HG02571 (cell line): ENCODE measurements around the gene SLC34A3.

Experiments used
- ATAC-seq: cut with Tn5 transposase; IDR thresholded peaks from one replicate; pipeline ENCODE4 v1.9.1; 2021; ENCODE audit warnings: mild to moderate bottlenecking, moderate library complexity; ENCODE audit not compliant: unreplicated experiment

The SLC34A3 gene

DNA sequence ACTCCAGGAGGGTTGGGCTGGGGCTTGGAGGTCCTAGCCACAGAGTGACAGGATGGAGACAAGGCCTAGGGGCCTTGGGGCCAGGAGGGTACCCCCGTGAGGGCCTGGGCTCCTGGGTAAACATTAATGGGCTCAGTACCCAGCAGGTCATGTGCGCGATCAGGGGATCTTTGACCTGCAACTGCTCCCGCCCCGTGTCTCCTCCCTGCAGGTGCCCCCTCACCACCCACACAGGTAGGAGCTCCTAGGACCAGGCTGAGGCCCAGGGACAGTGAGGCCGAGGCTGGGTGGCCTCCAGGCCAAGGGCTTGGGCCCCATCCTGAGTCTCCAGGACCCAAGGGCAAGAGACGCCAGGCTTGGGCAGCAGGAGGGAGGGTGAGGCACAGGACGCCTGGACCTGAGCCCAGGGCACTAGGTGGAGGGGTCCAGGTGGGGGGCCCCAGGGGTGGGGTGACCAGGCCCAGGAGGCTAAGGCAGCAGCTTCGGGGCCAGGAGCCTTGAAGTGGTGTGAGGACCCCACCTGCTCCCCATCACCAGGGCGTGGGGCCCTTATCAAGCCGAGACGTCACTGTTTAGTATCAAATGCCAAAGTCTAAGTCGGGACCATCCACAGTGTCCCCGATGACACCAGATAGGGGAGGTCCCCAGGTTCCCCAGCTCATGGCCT is at the start of gene SLC34A3:
SLC34A3 (plus strand) TSS at position 197 of the 667 bp plus-strand sequence. CDS start 802 bp downstream, outside the sequence.
- ATAC-seq = no peak

DNA sequence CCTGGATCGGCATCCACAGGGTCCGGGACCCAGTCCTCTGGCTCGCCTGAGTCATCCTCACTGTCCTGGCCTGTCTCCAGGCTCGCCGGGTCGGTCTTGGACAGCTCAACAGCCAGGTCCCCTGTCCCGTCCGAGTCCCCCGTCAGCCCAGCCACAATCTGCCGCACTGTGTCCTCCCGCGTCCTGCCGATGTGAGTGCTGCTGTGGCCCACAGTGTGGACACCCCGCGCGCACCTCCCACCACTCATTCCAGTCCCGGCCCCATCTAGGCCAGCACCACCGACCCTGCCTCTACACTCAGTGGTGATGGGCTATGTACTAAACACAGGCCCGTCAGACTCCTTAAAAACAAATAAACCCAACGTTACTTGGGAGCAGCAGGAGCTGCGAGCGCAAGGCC is 49.0 kb upstream of the SLC34A3 start:
- ATAC-seq = no peak

DNA sequence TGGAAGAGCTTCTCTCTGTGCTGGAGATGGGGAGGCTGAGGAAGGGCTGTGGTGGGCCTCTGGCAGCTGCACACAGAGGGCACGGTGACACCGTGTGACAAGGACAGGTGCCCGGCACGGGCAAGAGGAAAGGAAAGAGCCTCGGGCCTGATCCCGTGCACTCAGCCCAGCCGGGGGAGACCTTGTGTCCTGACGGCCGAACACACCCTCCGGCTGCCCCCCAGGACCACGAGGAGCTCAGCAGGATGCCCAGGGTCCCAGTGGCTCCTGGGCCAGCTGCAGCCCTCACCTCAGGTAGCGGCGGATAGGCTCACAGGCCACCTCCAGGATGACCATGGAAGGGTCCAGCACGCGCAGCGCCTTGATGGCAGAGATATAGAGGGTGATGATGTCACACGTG is 47.9 kb upstream of the SLC34A3 start:
- no peak for ATAC-seq

DNA sequence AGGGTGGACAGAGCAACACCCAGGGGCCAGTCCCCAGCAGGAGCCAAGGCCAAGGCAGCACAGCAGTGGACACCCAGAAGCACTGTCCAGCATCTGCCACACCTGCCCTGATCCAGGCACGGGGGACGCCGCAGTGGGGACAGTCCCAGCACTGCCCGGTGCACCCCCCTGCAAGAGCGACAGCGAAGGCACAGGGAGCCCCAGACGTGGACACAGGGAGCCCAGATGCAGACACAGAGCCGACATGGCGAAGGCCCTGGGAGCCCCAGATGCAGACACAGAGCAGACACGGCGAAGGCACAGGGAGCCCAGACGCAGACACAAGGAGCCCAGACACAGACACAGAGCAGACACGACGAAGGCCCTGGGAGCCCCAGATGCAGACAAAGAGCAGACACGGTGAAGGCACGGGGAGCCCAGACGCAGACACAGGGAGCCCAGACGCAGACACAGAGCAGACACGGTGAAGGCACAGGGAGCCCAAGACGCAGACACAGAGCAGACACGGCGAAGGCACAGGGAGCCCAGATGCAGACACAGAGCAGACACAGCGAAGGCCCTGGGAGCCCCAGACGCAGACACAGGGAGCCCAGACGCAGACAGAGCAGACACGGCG is 46.6 kb upstream of the SLC34A3 start:
- no peak for ATAC-seq

DNA sequence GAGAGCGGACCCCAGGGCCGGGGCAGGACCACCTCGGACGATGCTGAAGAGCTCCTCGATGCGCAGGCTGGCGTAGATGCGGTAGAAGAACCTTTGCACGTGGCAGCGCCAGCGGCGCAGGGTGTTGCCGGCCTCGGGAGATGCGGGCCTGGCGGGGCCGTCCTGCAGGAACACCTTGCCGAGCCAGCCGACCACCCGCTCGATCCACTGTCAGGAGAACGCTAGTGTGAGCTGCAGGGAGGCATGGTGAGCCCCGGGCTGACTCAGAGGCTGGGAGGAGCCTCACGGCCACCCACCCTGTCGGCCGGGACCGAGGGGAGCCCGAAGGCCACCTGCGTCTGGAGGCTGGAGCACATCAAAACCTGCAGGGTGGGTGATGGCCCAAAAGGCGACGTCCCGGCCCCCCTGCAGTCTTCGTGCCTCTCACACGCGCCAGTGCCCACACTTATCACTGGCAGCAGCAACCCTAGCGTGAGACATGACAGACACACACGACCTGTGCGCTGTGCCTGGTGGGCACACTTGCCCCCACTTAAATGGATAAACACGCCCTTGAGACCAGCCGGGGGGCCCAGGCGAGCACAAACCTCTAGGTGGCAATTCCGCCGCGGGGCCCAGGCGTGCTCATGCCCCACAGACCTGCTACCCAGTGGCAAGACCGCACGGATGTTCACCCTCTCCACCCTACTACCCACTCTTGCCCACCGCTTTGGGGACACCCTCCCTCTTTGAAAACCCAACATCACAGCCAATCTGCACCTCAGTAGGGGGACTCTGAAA is 45.6 kb upstream of the SLC34A3 start:
- no peak for ATAC-seq

DNA sequence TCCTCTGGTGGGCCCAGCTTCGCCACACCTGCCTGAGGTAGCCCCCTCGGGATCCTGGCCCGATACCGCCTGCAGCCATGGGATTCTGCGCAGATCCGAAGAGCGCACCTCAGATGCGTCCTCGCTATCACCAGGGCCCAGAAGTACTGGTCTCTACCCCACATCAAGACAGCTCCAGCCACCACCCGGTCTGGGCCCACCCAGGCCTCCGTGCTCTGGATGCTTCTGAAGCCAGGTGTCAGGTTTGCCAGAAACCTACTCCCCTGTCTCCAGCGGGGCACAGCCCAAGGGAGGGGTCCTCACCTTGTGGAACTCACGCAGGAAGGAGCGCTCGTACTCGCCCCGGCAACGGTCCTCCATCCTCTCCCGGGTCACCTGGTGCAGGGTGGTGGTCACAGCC is 44.8 kb upstream of the SLC34A3 start:
- ATAC-seq = no peak

DNA sequence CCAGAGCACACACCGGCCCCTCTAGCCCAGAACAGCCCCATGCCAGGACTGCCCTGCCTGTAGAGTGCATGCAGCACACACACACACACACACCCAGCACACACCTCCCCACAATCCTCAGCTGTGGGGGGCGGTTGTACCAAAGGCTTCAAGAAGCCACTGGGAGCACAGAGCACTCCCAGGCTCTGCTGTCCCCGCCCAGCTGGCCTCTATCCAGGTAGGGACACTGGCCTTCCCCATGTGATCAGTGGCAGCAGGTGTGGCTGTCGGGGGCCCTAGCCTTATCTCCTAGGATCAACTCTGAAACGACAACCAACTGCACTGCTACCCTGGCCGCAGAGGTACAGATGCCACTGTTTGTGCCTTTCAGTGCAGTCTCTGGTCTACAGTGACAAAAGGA is 44.3 kb upstream of the SLC34A3 start:
- ATAC-seq = no peak

DNA sequence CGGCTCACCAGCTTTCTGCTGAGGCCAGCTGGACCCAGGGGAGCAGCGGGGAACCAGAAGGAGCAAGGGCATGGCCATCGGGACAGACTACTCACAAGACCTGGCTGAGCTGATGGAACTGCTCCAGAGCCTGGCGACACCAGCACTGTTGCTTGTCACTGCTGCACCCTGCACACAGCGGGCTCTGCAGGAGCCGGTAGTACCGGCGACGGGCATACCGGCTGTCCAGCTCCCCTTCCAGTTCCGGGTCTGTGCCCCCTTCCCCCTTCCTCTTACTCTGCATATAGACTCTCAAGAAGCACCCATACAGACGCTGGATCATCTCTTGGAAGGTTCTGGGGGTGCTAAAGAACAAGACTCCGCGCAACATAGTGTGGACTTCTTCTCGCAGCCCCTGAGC is 43.3 kb upstream of the SLC34A3 start:
- ATAC-seq = no peak

DNA sequence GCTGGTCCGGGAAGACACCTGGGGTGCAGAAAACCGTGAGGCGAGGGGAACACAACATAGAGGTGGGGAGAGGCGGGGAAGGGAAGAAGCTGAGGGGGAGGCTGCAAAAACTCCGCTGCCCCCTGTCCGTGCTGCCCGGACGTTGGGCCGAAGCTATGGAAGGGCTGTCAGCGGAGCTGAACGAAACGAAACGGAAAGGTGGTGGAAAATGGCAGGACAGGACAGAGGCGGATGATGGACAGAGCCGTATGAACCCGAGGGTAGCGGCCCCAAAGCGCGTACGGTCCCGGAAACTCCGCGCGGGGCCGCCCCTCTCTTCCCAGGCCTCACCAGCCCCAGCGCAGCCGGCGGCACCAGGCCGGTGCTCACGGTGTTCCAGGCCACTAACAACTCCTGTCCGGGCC is 42.6 kb upstream of the SLC34A3 start:
- no peak for ATAC-seq

DNA sequence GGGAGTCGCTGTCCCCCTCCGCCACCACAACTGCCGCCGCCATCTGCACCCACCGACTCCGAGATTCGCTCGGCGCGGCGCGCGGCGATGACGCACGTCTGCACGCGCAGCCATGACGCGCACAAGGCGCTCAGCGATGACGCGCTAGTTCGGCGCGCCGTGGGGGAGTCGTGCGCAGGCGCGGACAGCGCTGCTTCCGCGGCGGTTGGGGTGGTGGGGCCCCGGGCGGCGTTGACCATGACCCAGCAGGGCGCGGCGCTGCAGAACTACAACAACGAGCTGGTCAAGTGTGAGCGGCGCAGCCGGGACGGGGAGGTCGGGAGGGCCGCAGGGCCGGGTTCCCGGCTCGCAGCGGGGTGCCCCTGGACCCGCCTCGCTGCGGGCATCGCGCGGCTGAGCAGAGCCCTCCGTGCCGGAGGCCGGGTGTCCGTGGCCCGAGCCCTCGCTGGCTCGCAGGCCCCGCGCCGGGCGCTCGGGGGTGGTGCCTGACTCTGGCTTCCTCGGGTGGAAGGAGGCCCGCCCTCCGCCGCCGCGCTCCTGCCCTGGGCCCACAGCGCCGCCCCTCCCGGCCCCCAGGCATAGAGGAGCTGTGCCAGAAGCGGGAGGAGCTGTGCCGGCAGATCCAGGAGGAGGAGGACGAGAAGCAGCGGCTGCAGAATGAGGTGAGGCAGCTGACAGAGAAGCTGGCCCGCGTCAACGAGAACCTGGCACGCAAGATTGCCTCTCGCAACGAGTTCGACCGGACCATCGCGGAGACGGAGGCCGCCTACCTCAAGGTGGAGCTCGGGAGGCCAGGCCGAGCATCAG is 42.0 kb upstream of the SLC34A3 start, which contains the start of the genes ANAPC2 and SSNA1:
ANAPC2 (minus strand) TSS at position 71 of the 807 bp plus-strand sequence; CDS start at position 43, 28 bp downstream.
SSNA1 (plus strand) TSS at position 187 of the 807 bp plus-strand sequence; CDS start at position 238, 51 bp downstream.
- ATAC-seq = peak; percentile 69

DNA sequence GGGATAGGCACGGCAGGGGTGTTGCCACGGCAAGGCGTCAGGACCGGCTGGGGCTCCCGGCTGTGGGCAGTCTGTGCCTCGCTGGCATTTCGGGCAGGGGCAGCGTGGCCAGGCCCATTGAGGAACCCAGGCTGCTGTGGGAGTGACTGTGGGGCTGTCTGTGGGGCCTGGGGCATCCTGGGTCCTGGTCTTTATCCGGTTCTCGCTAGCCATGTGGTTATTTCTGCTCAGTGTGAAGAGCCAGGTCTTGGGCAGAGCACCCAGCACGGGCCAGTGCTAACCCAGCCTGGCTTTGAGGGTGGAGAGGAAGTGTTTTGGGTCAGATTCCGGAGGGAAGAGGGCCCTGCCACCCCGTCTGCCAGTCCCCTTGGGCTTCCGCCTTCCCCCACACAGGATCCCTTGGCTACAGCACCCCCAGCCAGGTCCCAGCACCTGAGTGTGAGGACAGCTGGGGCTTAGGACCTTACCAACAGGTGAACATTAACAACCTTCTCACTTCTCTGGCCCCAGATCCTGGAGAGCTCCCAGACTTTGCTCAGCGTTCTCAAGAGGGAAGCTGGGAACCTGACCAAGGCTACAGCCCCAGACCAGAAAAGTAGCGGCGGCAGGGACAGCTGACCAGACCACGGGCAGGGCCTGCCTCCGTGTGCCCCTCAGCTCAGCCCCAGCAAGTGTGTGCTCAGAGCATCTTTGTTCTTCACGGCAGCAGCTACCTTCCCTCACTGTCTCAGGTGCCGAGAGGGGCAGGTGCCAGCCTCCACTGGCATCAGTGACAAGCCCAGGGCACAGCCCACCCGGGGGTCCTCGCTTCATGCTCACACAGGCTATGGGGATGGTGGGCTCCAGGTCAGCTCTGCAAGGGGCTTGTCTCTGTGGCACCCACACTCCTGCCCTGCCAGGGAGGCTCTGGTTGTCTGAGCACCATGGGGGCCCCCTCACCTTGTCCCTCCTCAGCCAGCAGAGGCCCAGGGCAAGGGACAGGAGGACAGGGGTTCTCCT is 41.1 kb upstream of the SLC34A3 start:
- peak; percentile 13 for ATAC-seq

DNA sequence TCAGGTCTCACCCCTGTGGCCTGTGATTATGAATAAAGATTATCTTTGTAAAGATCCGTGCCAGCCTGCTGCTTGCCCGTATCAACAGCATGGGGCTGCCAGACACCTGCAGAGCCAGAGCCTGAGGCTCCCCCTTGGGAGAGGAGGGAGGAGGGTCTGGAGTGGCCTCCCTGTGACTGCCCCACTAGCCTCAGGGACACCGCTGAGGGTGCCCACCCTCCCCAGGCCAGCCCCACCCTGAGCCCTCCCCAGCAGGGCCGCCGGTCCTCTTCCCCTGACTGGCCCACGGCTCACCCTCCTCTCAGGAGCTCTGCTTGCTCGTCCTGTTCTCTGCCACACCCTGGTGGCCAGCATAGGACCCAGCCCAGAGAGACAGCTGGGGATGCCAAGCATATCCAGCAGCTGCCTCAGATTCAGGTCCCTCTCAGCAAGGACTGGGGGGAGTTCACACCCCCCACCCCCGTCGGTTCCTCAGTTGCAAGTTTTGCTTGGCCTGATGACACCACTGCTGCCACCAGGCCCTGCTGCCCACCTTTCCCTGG is 40.3 kb upstream of the SLC34A3 start:
- ATAC-seq = no peak

DNA sequence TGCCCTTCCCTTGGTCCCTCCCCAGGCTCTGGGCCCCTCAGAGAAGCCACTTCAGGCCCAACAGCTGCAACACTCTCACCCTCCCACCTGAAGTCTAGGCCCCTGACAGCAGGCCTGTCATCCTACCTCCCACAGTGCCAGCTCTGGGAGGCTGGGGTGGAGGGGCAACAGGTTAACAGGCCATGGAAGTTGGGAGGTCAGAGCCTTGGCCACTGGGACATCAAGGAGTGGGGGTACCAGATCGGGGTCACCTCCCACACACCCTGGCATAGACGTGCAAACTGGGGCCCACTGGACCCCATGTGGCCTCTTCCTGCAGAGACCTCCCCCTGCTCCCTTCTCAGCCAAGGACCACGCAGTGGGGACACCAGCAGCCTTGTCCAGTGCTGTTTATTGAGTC is 39.5 kb upstream of the SLC34A3 start:
- no peak for ATAC-seq

DNA sequence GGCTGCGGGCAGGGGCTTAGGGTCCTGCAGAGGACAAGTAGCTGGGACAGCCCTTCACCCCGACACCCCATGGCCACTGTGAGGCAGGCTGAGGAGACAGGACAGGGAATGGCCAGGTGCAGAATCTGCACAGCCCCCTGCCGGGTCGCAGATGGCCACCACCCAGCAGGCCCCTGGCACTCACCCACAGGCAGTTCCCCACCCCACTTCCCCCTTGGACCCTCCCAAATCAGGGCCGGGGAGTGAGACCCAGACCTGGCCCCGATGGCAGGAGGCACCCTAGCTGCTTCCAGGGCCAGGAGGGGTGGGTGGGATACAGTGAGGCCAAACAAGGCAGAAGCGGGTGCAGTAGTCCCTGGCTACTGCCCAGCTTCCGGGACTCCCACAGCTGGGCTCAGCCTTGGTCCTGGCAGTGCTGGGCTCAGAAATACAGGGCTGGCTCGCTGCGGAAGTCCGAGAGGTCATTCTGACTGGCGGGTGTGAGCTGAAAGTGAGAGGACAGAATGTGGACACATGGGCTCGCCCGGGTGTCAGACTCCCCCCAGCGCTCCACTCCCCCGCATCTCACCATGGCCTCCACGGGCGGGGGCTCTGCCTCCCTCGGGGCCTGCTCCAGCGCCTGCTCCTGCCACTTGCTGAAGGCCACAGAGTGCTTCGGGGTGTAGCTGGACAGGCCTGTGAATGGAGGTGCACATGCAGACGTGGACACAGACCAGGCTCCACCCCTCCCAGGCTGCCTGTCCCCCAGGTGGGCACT is 38.8 kb upstream of the SLC34A3 start:
- ATAC-seq = no peak

DNA sequence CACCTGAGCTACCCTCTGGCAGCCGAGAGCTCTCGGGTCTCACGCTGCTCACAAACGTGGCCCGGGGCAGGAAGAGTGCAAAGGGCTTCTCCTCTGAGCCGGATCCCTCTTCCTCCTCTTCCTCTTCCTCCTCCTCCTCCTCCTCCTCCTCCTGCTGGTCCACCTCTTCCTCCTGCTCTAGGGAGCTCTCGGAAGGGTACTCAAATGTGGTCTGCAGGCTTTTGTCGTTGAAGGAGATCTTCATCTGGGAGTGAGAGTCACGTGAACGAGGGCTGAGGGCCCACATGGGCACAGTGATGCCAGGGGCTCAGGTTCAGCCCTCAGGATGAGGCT is 38.3 kb upstream of the SLC34A3 start:
- no peak for ATAC-seq

DNA sequence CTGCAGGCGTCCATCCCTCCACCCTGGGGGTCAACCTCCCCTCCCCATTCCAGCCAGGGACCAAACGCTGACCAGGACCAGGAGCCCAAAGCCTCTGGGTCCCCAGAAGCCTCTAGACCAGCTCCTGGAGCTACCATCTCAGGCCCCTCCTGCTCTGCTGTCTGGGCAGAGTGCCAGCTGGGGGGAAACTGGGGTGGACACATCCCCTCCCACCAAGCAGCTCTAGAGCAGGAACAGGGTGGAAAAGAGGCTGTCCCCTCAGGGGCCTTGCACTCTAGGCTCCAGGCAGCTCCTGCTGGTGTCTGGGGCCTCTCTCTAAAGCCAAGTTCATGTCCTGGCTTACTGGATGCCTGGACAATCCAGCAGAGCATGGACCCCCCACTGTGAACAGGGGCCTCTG is 37.8 kb upstream of the SLC34A3 start:
- no peak for ATAC-seq

DNA sequence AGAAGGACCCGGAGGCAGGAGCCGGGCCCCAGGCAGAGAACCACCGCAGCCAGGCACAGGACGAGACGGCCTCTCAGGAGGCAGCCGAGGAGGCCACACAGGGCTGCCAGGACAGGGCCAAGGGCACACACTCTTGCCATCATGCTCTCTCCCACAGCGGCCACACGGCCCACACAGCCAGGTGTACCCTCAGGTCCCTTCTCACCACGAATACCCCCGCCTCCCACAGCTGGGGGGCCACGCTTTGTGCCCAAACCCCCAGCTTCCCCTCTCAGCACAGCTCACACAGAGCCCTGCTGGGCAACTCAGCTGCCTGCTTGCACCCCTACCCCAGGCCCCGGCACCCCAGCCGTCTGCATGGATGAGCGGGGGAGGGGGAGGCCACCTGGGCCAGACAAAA is 36.9 kb upstream of the SLC34A3 start:
- ATAC-seq = no peak

DNA sequence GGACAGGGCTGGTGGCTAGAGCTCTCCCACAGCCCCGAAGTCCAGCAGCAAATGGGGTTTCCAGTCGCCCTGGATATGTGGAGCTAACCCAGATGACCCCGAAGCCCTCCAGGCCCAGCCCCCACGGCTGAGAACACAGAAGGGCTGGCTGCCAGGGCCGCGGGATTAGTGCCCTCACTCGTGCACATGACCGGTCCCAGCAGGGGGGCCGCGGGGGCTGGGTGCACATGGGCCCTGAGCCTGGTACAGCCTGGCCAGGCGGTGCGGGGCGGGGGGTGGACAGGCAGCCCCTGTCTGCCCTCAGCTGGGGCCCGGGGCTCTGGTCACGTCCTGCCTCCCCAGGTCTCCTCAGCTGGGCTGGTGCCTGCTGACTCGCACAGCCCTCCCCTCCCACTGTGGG is 36.3 kb upstream of the SLC34A3 start:
- no peak for ATAC-seq

DNA sequence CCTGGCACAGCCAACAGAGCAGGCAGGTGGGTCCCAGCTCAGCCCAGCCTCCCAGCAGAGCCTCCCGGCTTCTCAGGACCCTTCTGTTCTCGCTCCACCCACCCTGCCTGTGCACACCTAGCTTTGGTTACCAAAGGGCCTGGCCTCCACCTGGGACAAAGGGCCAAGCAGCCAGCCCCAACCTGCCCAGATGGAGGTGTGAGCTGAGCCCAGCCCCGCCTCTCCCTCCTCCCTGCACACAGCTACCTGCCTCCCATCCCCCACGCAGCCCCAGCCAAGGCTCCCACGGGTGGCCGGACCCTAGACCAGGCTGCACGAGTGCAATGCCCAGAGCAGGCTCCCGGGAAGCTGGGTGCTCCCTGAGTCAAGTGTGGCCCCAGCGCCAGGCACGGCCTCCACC is 35.8 kb upstream of the SLC34A3 start:
- ATAC-seq = no peak
